GM15510 (cell line): Measurements from ENCODE around the gene PTPRN2.

ENCODE experiments used
- POLR2A ChIP-seq: IDR thresholded peaks from 3 replicates; pipeline ENCODE4 v1.6.1; 2011; ENCODE audit warnings: borderline replicate concordance; ENCODE audit not compliant: insufficient read length; ENCODE audit errors: extremely low read depth

Gene PTPRN2

GRCh38 chr7:158052381-158053060, 535.1 kb downstream of the PTPRN2 start:
- no peak for TF ChIP-seq POLR2A

GRCh38 chr7:158051776-158052175, 535.8 kb downstream of the PTPRN2 start:
- TF ChIP-seq POLR2A, result no peak

GRCh38 chr7:158050978-158051651, 536.5 kb downstream of the PTPRN2 start:
- TF ChIP-seq POLR2A, result no peak

DNA sequence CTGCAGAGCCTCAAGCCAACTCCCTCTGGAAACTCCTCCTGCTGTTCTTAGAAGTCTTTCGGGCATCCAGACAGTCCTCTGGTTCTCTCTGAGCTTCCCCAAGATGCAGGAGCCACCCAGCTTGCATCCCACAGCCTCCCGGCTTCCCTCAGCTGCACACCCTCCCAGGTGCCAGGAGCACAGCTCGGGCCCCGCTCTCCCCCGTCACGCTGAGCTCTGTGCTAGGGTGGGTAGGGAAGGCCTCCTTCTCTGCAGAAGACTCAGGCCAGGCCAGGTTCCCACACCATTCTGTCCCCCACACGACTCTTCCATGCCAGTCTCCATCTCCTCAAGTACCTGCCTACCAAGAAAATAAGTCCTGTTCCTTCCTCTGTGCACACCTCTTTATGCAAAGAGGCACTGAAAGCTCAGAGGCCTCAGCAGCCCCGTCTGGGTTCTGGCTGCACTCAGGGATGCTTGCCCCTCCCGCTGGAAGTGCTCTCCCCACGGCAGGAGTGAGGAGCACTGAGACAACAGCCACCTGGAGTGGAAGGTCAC, 537.1 kb downstream of the PTPRN2 start:
- TF ChIP-seq POLR2A, result no peak

GRCh38 chr7:158049271-158049670, 538.4 kb downstream of the PTPRN2 start:
- TF ChIP-seq POLR2A, result no peak

DNA sequence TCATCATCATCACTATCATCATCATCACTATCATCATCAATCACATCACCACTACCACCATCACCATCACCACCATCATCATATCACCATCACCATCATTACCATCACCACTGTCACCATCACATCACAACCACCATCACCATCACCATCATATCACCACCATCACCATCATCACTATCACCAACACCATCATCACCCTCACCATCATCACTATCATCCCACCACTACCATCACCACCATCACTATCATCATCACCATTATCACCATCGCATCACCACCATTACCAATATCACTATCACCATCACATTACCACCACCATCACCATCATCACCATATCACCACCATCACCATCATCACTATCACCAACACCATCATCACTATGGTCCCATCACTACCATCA, 539.1 kb downstream of the PTPRN2 start:
- no peak for TF ChIP-seq POLR2A

DNA sequence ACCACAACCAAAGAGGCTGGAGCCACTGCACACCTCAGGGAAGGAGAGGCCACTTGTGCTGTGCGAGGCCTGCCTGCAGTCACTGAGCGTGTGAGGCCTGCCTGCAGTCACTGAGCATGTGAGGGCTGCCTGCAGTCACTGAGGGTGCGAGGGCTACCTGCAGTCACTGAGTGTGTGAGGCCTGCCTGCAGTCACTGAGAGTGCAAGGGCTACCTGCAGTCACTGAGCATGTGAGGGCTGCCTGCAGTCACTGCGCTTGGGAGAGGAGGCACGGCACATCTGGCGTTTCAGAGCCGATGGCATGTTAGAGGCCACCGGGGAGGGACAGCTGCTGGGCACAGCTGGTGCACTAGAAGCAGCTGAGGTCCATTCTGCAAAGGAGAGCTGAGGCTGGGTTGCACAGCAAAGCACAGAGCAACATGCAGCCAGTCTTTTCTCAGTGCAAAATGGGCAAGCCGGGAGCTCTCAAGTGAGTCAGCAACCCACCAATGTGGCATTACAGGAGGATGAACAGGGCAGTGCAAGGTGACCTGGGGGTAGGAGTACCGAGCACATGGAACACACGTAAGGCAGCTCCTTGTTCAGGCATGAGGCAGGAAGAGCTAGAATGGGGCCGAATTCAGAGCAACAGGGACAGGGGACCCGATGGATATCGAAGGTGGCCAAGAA, 540.1 kb downstream of the PTPRN2 start:
- no peak for TF ChIP-seq POLR2A

GRCh38 chr7:158044482-158044823, 543.2 kb downstream of the PTPRN2 start:
- no peak for TF ChIP-seq POLR2A

GRCh38 chr7:158043551-158044481, 543.8 kb downstream of the PTPRN2 start:
- no peak for TF ChIP-seq POLR2A

GRCh38 chr7:158042156-158042880, 545.3 kb downstream of the PTPRN2 start:
- TF ChIP-seq POLR2A, result no peak

DNA sequence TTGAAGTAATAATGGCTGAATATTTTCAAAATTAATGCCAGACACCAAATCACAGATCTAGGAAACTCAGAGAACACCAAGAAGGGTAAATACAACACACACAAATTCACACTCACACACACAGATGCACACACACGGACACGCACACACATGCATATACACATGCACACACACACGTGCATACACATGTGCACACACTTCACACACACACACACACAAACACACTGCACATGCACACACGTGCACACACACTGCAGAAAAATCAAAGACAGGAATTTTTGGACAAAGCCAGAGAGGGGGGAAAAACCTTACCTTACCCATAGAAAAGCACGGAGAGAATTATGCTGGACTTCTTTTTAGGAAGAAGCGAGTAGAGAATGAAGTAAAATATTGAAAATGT, 547.4 kb downstream of the PTPRN2 start:
- TF ChIP-seq POLR2A, result no peak

- TF ChIP-seq POLR2A, result no peak
Measured at GRCh38 chr7:158039270-158039669, 548.4 kb downstream of the PTPRN2 start.

- no peak for TF ChIP-seq POLR2A
Measured at GRCh38 chr7:158037211-158037610, 550.4 kb downstream of the PTPRN2 start.

- TF ChIP-seq POLR2A, result no peak
Measured at GRCh38 chr7:158035343-158035742, 552.3 kb downstream of the PTPRN2 start.

DNA sequence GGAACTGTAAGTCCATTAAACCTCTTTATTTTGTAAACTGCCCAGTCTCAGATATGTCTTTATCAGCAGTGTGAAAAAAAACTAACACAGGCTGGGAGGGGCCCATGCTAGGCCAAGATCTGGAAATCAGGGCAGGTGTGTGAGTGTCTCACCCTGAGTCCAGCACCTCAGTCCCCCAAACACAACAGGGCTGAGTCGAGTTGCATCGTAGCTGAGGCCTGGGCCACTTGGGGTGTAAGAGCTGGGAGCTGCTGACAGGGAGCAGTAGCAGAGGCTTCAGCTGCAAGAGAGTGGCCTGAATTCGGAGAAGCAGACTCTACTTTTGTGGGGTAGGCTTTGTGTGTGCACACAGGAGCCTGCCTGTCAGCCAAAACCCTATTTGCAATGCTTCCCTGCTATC, 553.1 kb downstream of the PTPRN2 start:
- no peak for TF ChIP-seq POLR2A

- no peak for TF ChIP-seq POLR2A
Measured at GRCh38 chr7:158033196-158033595, 554.4 kb downstream of the PTPRN2 start.
